Measurements from ENCODE around the gene SPO11. TPM values are rescaled to one million over a fixed set of nuclear protein-coding genes. Genes with fewer than 3 reads are reported as not detected.

The SPO11 gene
- total and polyA plus RNA-seq, 2 of the 13 experiments (the other 11 are each of a cell fraction or from before 2014, with no cell fraction given), result not detected

DNA sequence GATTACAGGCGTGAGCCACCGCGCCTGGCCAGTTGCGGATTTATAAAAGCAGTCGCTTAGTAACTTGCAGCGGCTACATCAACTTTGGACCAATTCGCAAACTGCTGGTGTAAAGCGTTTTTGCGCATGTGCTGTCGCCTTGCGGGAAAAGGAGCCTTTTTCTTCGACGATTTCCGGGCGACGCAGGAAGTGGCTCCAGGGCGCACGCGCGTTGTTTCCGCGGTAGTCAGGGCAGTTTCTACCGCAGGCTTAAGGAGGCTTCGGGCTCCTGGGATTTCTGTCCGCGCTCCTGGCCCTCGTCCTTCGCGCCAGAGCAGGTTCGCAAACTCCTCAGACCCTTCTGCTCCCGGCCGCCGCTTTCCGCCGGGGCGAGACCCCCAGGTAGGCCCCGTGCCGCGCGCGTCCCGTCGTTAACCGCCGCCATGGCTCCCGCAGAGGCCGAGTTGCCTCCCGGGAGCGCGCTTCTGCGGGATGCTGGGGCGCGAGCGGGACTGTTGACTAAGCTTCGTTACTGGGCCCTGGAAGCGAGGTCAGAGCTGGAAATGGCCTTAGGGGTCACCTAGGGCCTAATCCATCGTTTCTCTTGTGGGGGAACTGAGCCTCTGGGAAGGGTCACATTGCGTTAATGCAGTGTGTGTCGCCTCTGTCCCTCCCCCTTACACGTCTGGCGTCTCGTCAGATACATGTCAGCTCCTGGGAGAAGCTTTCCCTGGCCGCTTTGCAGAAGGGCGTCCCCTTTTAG, 21.6 kb downstream of the SPO11 start, which contains the start of gene RAE1 (continued):
- TF ChIP-seq, protein P1, sequence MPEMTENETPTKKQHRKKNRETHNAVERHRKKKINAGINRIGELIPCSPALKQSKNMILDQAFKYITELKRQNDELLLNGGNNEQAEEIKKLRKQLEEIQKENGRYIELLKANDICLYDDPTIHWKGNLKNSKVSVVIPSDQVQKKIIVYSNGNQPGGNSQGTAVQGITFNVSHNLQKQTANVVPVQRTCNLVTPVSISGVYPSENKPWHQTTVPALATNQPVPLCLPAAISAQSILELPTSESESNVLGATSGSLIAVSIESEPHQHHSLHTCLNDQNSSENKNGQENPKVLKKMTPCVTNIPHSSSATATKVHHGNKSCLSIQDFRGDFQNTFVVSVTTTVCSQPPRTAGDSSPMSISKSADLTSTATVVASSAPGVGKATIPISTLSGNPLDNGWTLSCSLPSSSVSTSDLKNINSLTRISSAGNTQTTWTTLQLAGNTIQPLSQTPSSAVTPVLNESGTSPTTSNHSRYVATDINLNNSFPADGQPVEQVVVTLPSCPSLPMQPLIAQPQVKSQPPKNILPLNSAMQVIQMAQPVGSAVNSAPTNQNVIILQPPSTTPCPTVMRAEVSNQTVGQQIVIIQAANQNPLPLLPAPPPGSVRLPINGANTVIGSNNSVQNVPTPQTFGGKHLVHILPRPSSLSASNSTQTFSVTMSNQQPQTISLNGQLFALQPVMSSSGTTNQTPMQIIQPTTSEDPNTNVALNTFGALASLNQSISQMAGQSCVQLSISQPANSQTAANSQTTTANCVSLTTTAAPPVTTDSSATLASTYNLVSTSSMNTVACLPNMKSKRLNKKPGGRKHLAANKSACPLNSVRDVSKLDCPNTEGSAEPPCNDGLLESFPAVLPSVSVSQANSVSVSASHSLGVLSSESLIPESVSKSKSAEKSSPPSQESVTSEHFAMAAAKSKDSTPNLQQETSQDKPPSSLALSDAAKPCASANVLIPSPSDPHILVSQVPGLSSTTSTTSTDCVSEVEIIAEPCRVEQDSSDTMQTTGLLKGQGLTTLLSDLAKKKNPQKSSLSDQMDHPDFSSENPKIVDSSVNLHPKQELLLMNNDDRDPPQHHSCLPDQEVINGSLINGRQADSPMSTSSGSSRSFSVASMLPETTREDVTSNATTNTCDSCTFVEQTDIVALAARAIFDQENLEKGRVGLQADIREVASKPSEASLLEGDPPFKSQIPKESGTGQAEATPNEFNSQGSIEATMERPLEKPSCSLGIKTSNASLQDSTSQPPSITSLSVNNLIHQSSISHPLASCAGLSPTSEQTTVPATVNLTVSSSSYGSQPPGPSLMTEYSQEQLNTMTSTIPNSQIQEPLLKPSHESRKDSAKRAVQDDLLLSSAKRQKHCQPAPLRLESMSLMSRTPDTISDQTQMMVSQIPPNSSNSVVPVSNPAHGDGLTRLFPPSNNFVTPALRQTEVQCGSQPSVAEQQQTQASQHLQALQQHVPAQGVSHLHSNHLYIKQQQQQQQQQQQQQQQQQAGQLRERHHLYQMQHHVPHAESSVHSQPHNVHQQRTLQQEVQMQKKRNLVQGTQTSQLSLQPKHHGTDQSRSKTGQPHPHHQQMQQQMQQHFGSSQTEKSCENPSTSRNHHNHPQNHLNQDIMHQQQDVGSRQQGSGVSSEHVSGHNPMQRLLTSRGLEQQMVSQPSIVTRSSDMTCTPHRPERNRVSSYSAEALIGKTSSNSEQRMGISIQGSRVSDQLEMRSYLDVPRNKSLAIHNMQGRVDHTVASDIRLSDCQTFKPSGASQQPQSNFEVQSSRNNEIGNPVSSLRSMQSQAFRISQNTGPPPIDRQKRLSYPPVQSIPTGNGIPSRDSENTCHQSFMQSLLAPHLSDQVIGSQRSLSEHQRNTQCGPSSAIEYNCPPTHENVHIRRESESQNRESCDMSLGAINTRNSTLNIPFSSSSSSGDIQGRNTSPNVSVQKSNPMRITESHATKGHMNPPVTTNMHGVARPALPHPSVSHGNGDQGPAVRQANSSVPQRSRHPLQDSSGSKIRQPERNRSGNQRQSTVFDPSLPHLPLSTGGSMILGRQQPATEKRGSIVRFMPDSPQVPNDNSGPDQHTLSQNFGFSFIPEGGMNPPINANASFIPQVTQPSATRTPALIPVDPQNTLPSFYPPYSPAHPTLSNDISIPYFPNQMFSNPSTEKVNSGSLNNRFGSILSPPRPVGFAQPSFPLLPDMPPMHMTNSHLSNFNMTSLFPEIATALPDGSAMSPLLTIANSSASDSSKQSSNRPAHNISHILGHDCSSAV (CRISPR knock-in tag; IDR thresholded peaks at IDR 0.05; ENCODE audit: borderline replicate concordance), result no peak
- peak; percentile 87 for TF ChIP-seq GMEB1 (CRISPR knock-in tag; IDR thresholded peaks at IDR 0.05; ENCODE audit: borderline replicate concordance)
- TF ChIP-seq ZNF3 (CRISPR knock-in tag; IDR thresholded peaks at IDR 0.05), result no peak
- TF ChIP-seq, protein P2, sequence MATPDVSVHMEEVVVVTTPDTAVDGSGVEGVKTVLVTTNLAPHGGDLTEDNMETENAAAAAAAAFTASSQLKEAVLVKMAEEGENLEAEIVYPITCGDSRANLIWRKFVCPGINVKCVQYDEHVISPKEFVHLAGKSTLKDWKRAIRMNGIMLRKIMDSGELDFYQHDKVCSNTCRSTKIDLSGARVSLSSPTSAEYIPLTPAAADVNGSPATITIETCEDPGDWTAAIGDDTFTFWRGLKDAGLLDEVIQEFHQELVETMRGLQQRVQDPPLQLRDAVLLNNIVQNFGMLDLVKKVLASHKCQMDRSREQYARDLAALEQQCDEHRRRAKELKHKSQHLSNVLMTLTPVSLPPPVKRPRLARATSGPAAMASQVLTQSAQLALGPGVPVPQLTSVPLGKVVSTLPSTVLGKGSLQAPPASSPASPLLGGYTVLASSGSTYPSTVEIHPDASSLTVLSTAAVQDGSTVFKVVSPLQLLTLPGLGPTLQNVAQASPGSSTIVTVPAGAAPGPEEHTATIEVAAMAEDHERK (CRISPR knock-in tag; IDR thresholded peaks at IDR 0.05; ENCODE audit: low read depth), result no peak; the same call in 1 of the 2 replicates
- peak; percentile 55; the same call in 1 of the 2 replicates for TF ChIP-seq FOXK1 (CRISPR knock-in tag; IDR thresholded peaks at IDR 0.05; ENCODE audit: borderline replicate concordance, low read depth)
- TF ChIP-seq ZFP62 (CRISPR knock-in tag; IDR thresholded peaks at IDR 0.05), result no peak
- no peak for TF ChIP-seq MBNL3 (CRISPR knock-in tag; conservative IDR thresholded peaks at IDR 0.05)
- peak; percentile 99 for TF ChIP-seq ZNF883 (CRISPR knock-in tag; IDR thresholded peaks at IDR 0.05; ENCODE audit: not compliant biosample characterization)
- TF ChIP-seq YEATS4 (CRISPR knock-in tag; IDR thresholded peaks at IDR 0.05; ENCODE audit: borderline replicate concordance), result peak; percentile 96
- TF ChIP-seq ZFP37 (CRISPR knock-in tag; IDR thresholded peaks at IDR 0.05; ENCODE audit: borderline replicate concordance), result peak; percentile 19; the same call in 1 of the 2 replicates
- peak; percentile 94; the same call in 1 of the 2 replicates for TF ChIP-seq PAWR (CRISPR knock-in tag; IDR thresholded peaks at IDR 0.05; ENCODE audit: borderline replicate concordance)
- TF ChIP-seq SP5 (CRISPR knock-in tag; IDR thresholded peaks at IDR 0.05; ENCODE audit: borderline replicate concordance, low read depth), result 0 out of 2 replicates have a peak, but pooled peaks have one; percentile 10
- no peak; the same call in 1 of the 2 replicates for TF ChIP-seq ZNF720 (CRISPR knock-in tag; IDR thresholded peaks at IDR 0.05)
- 0 out of 2 replicates have a peak, but pooled peaks have one; percentile 85 for TF ChIP-seq HOXA9 (CRISPR knock-in tag; IDR thresholded peaks at IDR 0.05; ENCODE audit: borderline replicate concordance)
- peak; percentile 90; the same call in 1 of the 2 replicates for TF ChIP-seq FOXC1 (CRISPR knock-in tag; IDR thresholded peaks at IDR 0.05; ENCODE audit: borderline replicate concordance)
